Parathyroid adenoma (tissue), 2 donors: ENCODE data around the gene NKIRAS2.
"Not testable (repeated sequence)": the region's sequence is repeated elsewhere in the genome, so short reads cannot be mapped to it uniquely, and the experiment has no call there.

Source experiments
- H2AFZ ChIP-seq: fragments of 300-600 bp; sonication (generic); one replicate; pipeline ENCODE4 v1.7.0; 2017; ENCODE audit warnings: antibody characterized with exemption, mild to moderate bottlenecking
- H3K27ac ChIP-seq: fragments of 300-600 bp; sonication (generic); one replicate; pipeline ENCODE4 v1.7.0; 2017
- H3K27me3 ChIP-seq: fragments of 300-600 bp; sonication (generic); one replicate; pipeline ENCODE4 v1.7.0; 2017; ENCODE audit warnings: low read length; ENCODE audit not compliant: control insufficient read depth, insufficient read depth
- H3K36me3 ChIP-seq: fragments of 300-600 bp; sonication (generic); one replicate; pipeline ENCODE4 v1.7.0; 2017; ENCODE audit warnings: low read length; ENCODE audit not compliant: control insufficient read depth, insufficient read depth
- H3K4me1 ChIP-seq: fragments of 300-600 bp; sonication (generic); one replicate; pipeline ENCODE4 v1.7.0; 2017; ENCODE audit warnings: control low read depth
- H3K4me2 ChIP-seq: fragments of 300-600 bp; sonication (generic); one replicate; pipeline ENCODE4 v1.7.0; 2017; ENCODE audit warnings: low read length
- H3K4me3 ChIP-seq: fragments of 300-600 bp; sonication (generic); one replicate; pipeline ENCODE4 v1.7.0; 2017; ENCODE audit warnings: low read depth, low read length
- H3K79me2 ChIP-seq: fragments of 300-600 bp; sonication (generic); one replicate; pipeline ENCODE4 v1.7.0; 2017; ENCODE audit warnings: control low read depth
- H3K9ac ChIP-seq: fragments of 300-600 bp; sonication (generic); one replicate; pipeline ENCODE4 v1.7.0; 2017; ENCODE audit warnings: mild to moderate bottlenecking
- H3K9me3 ChIP-seq: fragments of 300-600 bp; sonication (generic); one replicate; pipeline ENCODE4 v1.7.0; 2017; ENCODE audit warnings: low read length; ENCODE audit not compliant: control insufficient read depth
- TF ChIP-seq, protein P1 (sequence below): fragments of 300-600 bp; sonication (generic); IDR thresholded peaks from one replicate; pipeline ENCODE4 v1.7.0; 2017; ENCODE audit warnings: antibody characterized with exemption, mild to moderate bottlenecking
- donor health status: primary hyperparathyroidism.

The NKIRAS2 gene

DNA sequence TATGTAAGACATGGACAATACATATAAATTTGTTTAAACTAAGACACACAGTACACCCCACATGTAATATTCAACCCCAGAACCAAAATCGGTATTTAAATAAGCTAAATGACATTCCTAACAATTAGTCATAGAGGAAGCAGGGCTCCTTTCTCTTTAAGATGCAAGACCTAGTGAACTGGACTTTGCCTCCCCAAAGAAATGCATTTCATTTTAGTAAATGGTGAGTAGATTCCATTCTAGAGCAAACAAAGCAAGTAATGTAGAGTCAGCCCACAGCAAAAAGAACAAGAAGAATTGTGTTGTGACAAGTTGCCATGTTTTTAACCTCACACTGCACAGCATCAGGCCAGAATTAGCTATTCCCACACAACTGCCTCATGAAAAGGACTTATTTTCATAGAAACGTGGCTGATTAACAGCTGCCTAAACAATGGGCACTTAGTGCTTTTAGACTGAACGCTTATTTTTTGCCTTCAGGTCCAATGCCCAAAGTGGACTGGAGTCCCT lies 17.0 kb upstream of the NKIRAS2 start:
- H3K4me1 ChIP-seq: no peaks in the 10 kb centered on the region
- TF ChIP-seq, protein P1, sequence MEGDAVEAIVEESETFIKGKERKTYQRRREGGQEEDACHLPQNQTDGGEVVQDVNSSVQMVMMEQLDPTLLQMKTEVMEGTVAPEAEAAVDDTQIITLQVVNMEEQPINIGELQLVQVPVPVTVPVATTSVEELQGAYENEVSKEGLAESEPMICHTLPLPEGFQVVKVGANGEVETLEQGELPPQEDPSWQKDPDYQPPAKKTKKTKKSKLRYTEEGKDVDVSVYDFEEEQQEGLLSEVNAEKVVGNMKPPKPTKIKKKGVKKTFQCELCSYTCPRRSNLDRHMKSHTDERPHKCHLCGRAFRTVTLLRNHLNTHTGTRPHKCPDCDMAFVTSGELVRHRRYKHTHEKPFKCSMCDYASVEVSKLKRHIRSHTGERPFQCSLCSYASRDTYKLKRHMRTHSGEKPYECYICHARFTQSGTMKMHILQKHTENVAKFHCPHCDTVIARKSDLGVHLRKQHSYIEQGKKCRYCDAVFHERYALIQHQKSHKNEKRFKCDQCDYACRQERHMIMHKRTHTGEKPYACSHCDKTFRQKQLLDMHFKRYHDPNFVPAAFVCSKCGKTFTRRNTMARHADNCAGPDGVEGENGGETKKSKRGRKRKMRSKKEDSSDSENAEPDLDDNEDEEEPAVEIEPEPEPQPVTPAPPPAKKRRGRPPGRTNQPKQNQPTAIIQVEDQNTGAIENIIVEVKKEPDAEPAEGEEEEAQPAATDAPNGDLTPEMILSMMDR: no peak
- H3K36me3 ChIP-seq: no peaks in the 10 kb centered on the region

DNA sequence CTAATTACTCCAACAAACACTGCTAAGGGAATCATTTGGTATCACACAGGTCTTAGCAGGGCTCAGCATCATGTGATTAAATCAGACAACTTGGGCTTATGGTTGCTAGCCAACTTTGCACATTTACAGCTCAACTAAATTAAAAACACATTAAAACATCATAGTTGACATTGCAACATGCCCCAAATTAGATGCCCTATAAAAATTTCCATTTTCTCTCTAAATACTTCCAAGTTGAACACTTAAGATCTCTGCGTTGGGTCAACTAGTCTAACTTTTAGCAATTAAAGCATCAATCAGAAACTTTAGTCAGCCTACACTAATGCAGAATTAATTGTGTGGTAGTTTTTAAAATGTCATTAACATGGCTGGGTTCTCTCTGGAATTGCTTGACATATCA lies 14.7 kb upstream of the NKIRAS2 start:
- Histone ChIP-seq H3K4me3 (no peak overlapping the region), H3K9me3 (no peaks in the 10 kb centered on the region), H3K9ac (no peak overlapping the region), H3K4me2 (no peak overlapping the region), H3K4me1 (no peaks in the 10 kb centered on the region), H3K36me3 (no peaks in the 10 kb centered on the region), H3K79me2 (peaks cover 64% of the 10 kb centered on the region), H3K27ac (no peak overlapping the region), H3K27me3 (no peaks in the 10 kb centered on the region), H2AFZ (no peak overlapping the region)
- TF ChIP-seq, protein P1: no peak

More for the DNA sequence above, 17.0 kb upstream of the NKIRAS2 start:
- Histone ChIP-seq H3K9ac (no peak overlapping the region), H3K4me2 (no peak overlapping the region), H3K27me3 (no peaks in the 10 kb centered on the region), H3K4me3 (no peak overlapping the region), H3K79me2 (peaks cover 45% of the 10 kb centered on the region), H3K9me3 (no peaks in the 10 kb centered on the region), H2AFZ (no peak overlapping the region), H3K27ac (no peak overlapping the region)

DNA sequence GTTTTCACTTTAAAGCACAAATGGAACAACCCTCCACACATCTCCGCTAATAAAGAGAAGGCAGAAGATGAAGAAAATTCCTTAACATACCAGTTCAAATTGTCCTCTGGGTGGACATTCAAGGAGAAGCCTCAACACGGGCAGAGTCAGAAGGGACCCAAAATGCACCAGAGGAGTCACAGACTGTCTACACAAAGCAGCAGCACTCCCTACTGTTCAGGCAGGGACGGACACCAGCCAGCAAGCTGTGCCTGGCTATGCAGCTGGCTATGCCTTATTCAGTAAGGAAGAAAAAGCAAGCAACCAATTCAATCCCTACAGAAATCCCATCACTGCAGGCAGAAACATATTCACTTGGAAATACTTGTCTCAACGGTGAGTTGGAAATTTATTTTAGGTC lies 10.7 kb upstream of the NKIRAS2 start:
- H3K9ac ChIP-seq: no peak overlapping the region
- H3K27ac ChIP-seq: no peak overlapping the region
- H3K79me2 ChIP-seq: peaks cover 85% of the 10 kb centered on the region
- no peak overlapping the region for H3K4me2 ChIP-seq
- no peaks in the 10 kb centered on the region for H3K27me3 ChIP-seq
- peaks cover 14% of the 10 kb centered on the region for H3K4me1 ChIP-seq
- H3K4me3 ChIP-seq: no peak overlapping the region
- no peaks in the 10 kb centered on the region for H3K36me3 ChIP-seq
- no peak overlapping the region for H2AFZ ChIP-seq
- TF ChIP-seq, protein P1: no peak
- H3K9me3 ChIP-seq: no peaks in the 10 kb centered on the region

DNA sequence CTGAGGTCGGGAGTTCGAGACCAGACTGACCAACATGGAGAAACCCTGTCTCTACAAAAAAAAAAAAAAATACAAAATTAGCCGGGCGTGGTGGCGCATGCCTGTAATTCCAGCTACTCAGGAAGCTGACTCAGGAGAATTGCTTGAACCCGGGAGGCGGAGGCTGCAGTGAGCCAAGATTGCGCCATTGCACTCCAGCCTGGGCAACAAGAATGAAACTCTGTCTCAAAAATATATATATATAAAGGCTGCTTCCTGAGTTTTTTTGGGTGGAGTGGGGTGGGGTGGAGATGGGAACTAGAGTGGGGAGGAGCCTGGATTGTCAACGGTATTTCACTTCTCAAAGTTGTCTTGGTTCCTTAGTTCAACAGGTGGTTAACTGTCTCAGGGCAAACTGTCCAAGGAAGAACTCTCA lies 9.6 kb upstream of the NKIRAS2 start:
- peak overlapping the region; percentile 31 for H3K4me2 ChIP-seq
- H3K36me3 ChIP-seq, H3K9ac ChIP-seq, H3K9me3 ChIP-seq, H3K4me3 ChIP-seq, H3K27me3 ChIP-seq, H3K27ac ChIP-seq, H2AFZ ChIP-seq: not testable (repeated sequence)
- peaks cover 86% of the 10 kb centered on the region for H3K79me2 ChIP-seq
- peaks cover 14% of the 10 kb centered on the region for H3K4me1 ChIP-seq

DNA sequence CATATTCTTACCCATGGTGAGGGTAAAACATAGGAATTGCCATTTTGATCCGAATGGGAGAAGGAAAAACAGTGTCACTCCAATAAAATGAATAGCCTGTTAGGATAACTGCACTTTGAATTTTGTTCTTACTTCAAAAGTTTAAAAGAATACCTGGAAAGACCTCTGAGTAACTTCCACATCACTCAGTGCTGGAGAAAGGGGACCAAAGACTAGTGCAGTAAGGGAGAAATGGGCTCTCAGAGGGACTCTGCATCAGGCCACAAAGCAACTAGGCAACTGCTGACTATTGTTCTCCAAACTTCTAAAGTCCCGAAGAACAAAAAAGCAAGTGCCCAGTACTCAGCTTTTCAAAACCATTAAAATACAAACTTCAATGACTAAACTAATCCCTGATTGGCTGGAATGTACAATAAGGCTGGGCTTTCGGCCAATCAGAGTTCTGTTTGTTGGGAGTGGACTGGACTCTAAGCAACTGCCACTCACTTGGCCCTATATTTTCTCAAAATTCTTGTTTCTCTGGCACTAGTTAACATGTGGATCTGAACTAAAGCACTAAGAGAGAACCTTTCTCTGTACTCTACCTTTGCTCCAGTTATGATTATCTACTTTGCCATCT lies 8.9 kb upstream of the NKIRAS2 start:
- TF ChIP-seq, protein P1: no peak
- no peak overlapping the region for H3K4me3 ChIP-seq
- peak overlapping the region; percentile 31 for H3K4me2 ChIP-seq
- H3K9ac ChIP-seq: no peak overlapping the region
- peaks cover 17% of the 10 kb centered on the region for H3K4me1 ChIP-seq
- no peak overlapping the region for H2AFZ ChIP-seq
- no peaks in the 10 kb centered on the region for H3K36me3 ChIP-seq
- no peak overlapping the region for H3K27ac ChIP-seq
- no peaks in the 10 kb centered on the region for H3K27me3 ChIP-seq
- peaks cover 92% of the 10 kb centered on the region for H3K79me2 ChIP-seq
- no peaks in the 10 kb centered on the region for H3K9me3 ChIP-seq

DNA sequence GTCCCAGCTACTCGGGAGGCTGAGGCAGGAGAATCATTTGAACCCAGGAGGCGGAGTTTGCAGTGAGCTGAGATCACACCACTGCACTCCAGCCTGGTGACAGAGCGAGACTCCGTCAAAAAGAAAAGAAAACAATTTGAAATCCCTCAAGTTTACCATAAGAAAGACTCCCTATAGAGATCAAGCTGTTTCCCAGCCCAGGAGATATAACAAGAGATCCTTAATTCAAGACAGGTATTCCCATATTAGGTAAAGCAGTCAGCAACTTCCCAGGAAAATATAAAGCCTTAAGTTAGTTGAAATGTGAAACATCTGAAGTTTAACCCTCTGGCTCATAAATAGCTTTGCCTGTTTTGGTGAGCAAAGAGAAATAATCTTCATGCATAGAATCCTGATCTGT lies 7.5 kb upstream of the NKIRAS2 start:
- H3K27me3 ChIP-seq, H3K36me3 ChIP-seq, H3K9ac ChIP-seq, H2AFZ ChIP-seq, H3K9me3 ChIP-seq, H3K4me3 ChIP-seq, H3K4me2 ChIP-seq, H3K27ac ChIP-seq: not testable (repeated sequence)
- Histone ChIP-seq H3K4me1 (peaks cover 19% of the 10 kb centered on the region), H3K79me2 (peaks cover 93% of the 10 kb centered on the region)

DNA sequence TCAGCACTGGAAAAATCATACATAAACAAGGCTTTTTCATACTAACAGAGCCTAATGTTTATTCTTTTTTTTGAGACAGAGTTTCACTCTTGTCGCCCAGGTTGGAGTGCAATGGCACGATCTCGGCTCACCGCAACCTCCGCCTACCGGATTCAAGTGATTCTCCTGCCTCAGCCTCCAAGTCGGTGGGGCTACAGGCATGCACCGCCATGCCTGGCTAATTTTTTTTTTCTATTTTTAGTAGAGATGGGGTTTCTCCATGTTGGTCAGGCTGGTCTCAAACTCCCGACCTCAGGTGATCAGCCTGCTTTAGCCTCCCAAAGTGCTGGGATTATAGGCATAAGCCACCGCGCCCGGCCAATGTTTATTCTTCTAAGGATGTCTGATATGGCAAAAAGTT lies 6.2 kb upstream of the NKIRAS2 start:
- H3K27me3 ChIP-seq, H2AFZ ChIP-seq, H3K9ac ChIP-seq, H3K36me3 ChIP-seq, H3K4me3 ChIP-seq, H3K9me3 ChIP-seq, H3K4me2 ChIP-seq, H3K27ac ChIP-seq: not testable (repeated sequence)
- Histone ChIP-seq H3K79me2 (peaks cover 84% of the 10 kb centered on the region), H3K4me1 (peaks cover 19% of the 10 kb centered on the region)
